WTC11 (cell line): Measurements from ENCODE around the gene HPSE2. TPM values are rescaled to one million over a fixed set of nuclear protein-coding genes. Genes with fewer than 3 reads are reported as not detected.

ENCODE experiments used
- ATAC-seq: fragments of 200-7000 bp; cut with Tn5 transposase; 2 replicates; pipeline ENCODE4 v1.10.0; 2021; ENCODE audit warnings: mild to moderate bottlenecking, moderate library complexity
- CTCF ChIA-PET: fragments of 300-600 bp; sonication (Branson Sonifier 250); formaldehyde crosslinking; loops from one replicate; lab custom pipeline; 2021; ENCODE audit warnings: antibody characterized with exemption; lab: Charles Lee
- POLR2A ChIA-PET: fragments of 350-600 bp; sonication (Branson Sonifier 250); formaldehyde crosslinking; loops from one replicate; lab custom pipeline; 2021; ENCODE audit warnings: antibody characterized with exemption; lab: Charles Lee
- DNase-seq: peaks from one replicate; pipeline ENCODE4 v3.0.0; 2021; ENCODE audit warnings: low spot score
- H3K27ac Mint-ChIP-seq: 2 replicates; pipeline ENCODE4 v1.8.0; 2021; ENCODE audit warnings: mixed read lengths
- H3K27me3 Mint-ChIP-seq: 2 replicates; pipeline ENCODE4 v1.8.0; 2021; ENCODE audit warnings: low read depth, mild to moderate bottlenecking, moderate library complexity, mixed read lengths
- H3K36me3 Mint-ChIP-seq: 2 replicates; pipeline ENCODE4 v1.8.0; 2021; ENCODE audit warnings: mixed read lengths
- H3K4me1 Mint-ChIP-seq: 2 replicates; pipeline ENCODE4 v1.8.0; 2022; ENCODE audit warnings: mixed read lengths
- H3K4me3 Mint-ChIP-seq: 2 replicates; pipeline ENCODE4 v1.8.0; 2021; ENCODE audit warnings: mild to moderate bottlenecking, moderate library complexity, mixed read lengths
- H3K9me3 Mint-ChIP-seq: 2 replicates; pipeline ENCODE4 v1.8.0; 2021; ENCODE audit warnings: mixed read lengths
- ATF6 ChIP-seq: sonication (generic); formaldehyde crosslinking; IDR thresholded peaks from 2 replicates; pipeline ENCODE4 v1.8.1; 2023; ENCODE audit warnings: mild to moderate bottlenecking, missing genetic modification reagents
- FOXK1 ChIP-seq: sonication (generic); formaldehyde crosslinking; IDR thresholded peaks from 2 replicates; pipeline ENCODE4 v1.8.0; 2022; ENCODE audit warnings: mild to moderate bottlenecking, moderate library complexity, missing genetic modification reagents
- IRF2 ChIP-seq: sonication (generic); formaldehyde crosslinking; IDR thresholded peaks from 2 replicates; pipeline ENCODE4 v1.8.0; 2022; ENCODE audit warnings: low read depth, missing genetic modification reagents, borderline replicate concordance
- JAZF1 ChIP-seq: fragments of 250-450 bp; sonication (Bioruptor Pico); IDR thresholded peaks from 2 replicates; pipeline ENCODE4 v1.9.0; 2021; ENCODE audit warnings: moderate library complexity, mild to moderate bottlenecking, inconsistent platforms
- NFYB ChIP-seq: sonication (generic); formaldehyde crosslinking; conservative IDR thresholded peaks from 2 replicates; pipeline ENCODE4 v1.8.0; 2022; ENCODE audit warnings: low read depth, missing genetic modification reagents
- TEAD4 ChIP-seq: sonication (generic); formaldehyde crosslinking; IDR thresholded peaks from 2 replicates; pipeline ENCODE4 v1.8.0; 2022; ENCODE audit warnings: mild to moderate bottlenecking, missing genetic modification reagents
- ZBTB21 ChIP-seq: sonication (generic); formaldehyde crosslinking; IDR thresholded peaks from 2 replicates; pipeline ENCODE4 v1.8.1; 2023; ENCODE audit warnings: mild to moderate bottlenecking, missing genetic modification reagents, borderline replicate concordance
- ZNF138 ChIP-seq: sonication (generic); formaldehyde crosslinking; conservative IDR thresholded peaks from 2 replicates; pipeline ENCODE4 v1.8.1; 2022; ENCODE audit warnings: mild to moderate bottlenecking, moderate library complexity, missing genetic modification reagents
- ZNF232 ChIP-seq: sonication (generic); formaldehyde crosslinking; IDR thresholded peaks from 2 replicates; pipeline ENCODE4 v1.8.0; 2022; ENCODE audit warnings: mild to moderate bottlenecking, missing genetic modification reagents
- microRNA-seq: library from miRNA; unstranded; fragments of <30 nt; microRNA quantifications from one replicate; pipeline ENCODE4 v1.2.0, GENCODE V29; 2022; ENCODE audit warnings: borderline number of aligned reads
- total RNA-seq: library from RNA; stranded (reverse); gene quantifications from 3 replicates; pipeline ENCODE4 v1.2.3, GENCODE V29; 2021
- TF ChIP-seq, protein P1 (sequence below): sonication (generic); formaldehyde crosslinking; IDR thresholded peaks from 2 replicates; pipeline ENCODE4 v1.8.1; 2023; ENCODE audit warnings: mild to moderate bottlenecking, missing genetic modification reagents, moderate library complexity

HPSE2 gene
- total RNA-seq, 1 experiment from 2014 or later = 0.66 TPM

DNA sequence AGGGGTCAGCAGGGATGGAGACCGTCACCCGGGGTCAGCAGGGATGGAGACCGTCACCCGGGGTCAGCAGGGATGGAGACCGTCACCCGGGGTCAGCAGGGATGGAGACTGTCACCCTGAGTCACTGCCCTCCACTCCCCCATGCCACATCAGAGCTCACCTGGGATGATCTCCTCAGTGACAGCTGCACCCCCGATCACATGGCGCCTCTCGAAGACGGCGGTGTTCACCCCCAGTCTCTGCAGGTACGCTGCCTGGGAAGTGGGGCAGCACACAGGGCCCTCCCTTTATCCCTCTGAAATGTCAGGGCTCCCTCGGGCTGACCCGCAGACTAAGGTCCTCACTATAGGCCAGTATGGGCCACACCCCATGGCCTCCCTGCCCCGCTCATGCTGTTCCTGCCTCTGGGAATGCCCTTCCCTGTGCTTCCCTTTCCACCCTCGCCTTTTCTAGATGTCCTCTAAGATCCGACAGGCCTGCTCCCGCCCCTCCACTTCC lies 827.9 kb downstream of the HPSE2 start:
- ATAC-seq (no peak), DNase-seq (no peak)
- Mint-ChIP-seq H3K4me1 (peaks cover 8% of the 10 kb centered on the region), H3K36me3 (no peaks in the 10 kb centered on the region; the same call in 1 of the 2 replicates), H3K27me3 (no peaks in the 10 kb centered on the region), H3K4me3 (no peak overlapping the region), H3K27ac (no peak overlapping the region), H3K9me3 (no peaks in the 10 kb centered on the region)
- ChIA-PET CTCF (interaction anchor here (3.1 kb wide), 1 partner anchor 17 kb away, joined by 23 read pairs; no protein-coding TSS in a partner anchor), POLR2A (no interaction called here)
- no peak for TF ChIP-seq IRF2
- TF ChIP-seq ZNF232 (CRISPR knock-in tag) = no peak
- TF ChIP-seq, protein P1, sequence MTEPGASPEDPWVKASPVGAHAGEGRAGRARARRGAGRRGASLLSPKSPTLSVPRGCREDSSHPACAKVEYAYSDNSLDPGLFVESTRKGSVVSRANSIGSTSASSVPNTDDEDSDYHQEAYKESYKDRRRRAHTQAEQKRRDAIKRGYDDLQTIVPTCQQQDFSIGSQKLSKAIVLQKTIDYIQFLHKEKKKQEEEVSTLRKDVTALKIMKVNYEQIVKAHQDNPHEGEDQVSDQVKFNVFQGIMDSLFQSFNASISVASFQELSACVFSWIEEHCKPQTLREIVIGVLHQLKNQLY (CRISPR knock-in tag) = no peak
- no peak for TF ChIP-seq ZNF138
- no peak for TF ChIP-seq JAZF1
- TF ChIP-seq TEAD4 (CRISPR knock-in tag) = no peak
- TF ChIP-seq NFYB (CRISPR knock-in tag) = no peak
- TF ChIP-seq ZBTB21 = no peak
- TF ChIP-seq ATF6 (CRISPR knock-in tag) = no peak
- TF ChIP-seq FOXK1 (CRISPR knock-in tag) = no peak

Small RNA genes within 50 kb of the gene (microRNA-seq; reads per million reads assigned to microRNA genes)
- 1.7 reads per million for gene MIR4685
- not detected for gene MIR6507

Other genes starting within 250 kb of the HPSE2 start
- 0.90 to 1.4 TPM (median 1.1 TPM) in 3 replicates for gene CNNM1, start 93.5 kb upstream of the HPSE2 start, total RNA-seq
- 52.9 to 56.8 TPM (median 54.8 TPM) in 3 replicates for gene GOT1, start 194.8 kb upstream of the HPSE2 start, total RNA-seq